ENCODE data around the gene ZFYVE21.

- no peak for TF ChIP-seq CTCF (conservative IDR thresholded peaks at IDR 0.05)
- TF ChIP-seq EZH2 (IDR thresholded peaks at IDR 0.05; ENCODE audit: low read depth): no peak
Observed at GRCh38 chr14:103692871-103693270, 22.7 kb upstream of the ZFYVE21 start.
